CD4-positive, alpha-beta T cell treated with Interleukin-4 for 4 hours (primary cell): ENCODE results near the gene OR7A5.
"Not testable (repeated sequence)": the region's sequence is repeated elsewhere in the genome, so short reads cannot be mapped to it uniquely, and the experiment has no call there.

Source experiments
- DNase-seq: peaks from one replicate; pipeline ENCODE4 v3.0.0-alpha.2; 2020

OR7A5 gene

GRCh38 chr19:14783410-14783998 lies 51.5 kb downstream of the OR7A5 start:
- not testable (repeated sequence) for DNase-seq

- no peak for DNase-seq
Observed at GRCh38 chr19:14782626-14783409, 52.2 kb downstream of the OR7A5 start.

- not testable (repeated sequence) for DNase-seq
Observed at GRCh38 chr19:14781713-14782536, 53.1 kb downstream of the OR7A5 start.

GRCh38 chr19:14780622-14781225 lies 54.3 kb downstream of the OR7A5 start:
- DNase-seq: not testable (repeated sequence)

GRCh38 chr19:14779151-14779550 lies 55.8 kb downstream of the OR7A5 start:
- DNase-seq: no peak

GRCh38 chr19:14778110-14778845 lies 56.7 kb downstream of the OR7A5 start, which contains the start of gene ADGRE2:
Gene ADGRE2, minus strand, starts transcription at chr19:14778560. Its CDS starts 1,804 bp downstream, at chr19:14776756.
- DNase-seq: not testable (repeated sequence)

- not testable (repeated sequence) for DNase-seq
Observed at GRCh38 chr19:14777645-14778044, 57.3 kb downstream of the OR7A5 start.
